Retinal pigment epithelial cell (primary cell): ENCODE measurements around the gene FCHSD2.

Experiments used
- DNase-seq: peaks from one replicate; pipeline ENCODE4 v3.0.0-alpha.2; 2010; ENCODE audit warnings: low read depth
- H3K4me3 ChIP-seq: 2 replicates; pipeline ENCODE4 v1.5.1; 2011; ENCODE audit warnings: mild to moderate bottlenecking, low read length, control low read depth, moderate library complexity
- TF ChIP-seq, protein P1 (sequence below): conservative IDR thresholded peaks from 2 replicates; pipeline ENCODE4 v1.5.1; 2011; ENCODE audit warnings: low read depth, low read length, control low read depth, inconsistent platforms

FCHSD2 gene

DNA sequence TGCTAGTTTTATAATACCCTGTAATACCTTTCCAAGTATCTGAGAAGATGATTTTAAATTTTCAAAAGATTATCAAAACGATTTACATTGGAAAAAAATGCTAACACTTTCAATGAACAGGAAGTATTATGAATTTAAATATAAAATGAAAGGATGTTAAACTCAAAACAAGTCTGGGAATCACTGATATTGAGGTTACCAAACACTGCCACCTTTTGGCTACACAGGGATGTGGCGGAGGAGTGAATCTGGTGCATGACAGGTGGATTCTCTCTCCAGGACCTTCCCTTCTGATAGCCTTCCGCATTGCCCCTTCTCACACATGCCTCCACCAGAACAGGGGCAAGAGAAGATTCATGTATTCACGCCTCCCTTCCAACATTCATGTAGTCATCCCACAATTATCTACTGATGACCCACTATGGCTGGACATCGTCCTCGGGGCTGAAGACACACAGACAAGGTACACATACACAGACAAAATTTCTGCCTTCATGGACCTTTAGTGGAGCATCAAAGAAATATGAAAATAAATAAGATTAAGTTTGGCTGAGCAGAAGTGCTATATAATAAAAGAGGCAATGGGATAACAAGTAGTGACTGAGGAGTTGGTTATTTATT is 293.2 kb downstream of the FCHSD2 start:
- no peak overlapping the region for H3K4me3 ChIP-seq
- TF ChIP-seq, protein P1, sequence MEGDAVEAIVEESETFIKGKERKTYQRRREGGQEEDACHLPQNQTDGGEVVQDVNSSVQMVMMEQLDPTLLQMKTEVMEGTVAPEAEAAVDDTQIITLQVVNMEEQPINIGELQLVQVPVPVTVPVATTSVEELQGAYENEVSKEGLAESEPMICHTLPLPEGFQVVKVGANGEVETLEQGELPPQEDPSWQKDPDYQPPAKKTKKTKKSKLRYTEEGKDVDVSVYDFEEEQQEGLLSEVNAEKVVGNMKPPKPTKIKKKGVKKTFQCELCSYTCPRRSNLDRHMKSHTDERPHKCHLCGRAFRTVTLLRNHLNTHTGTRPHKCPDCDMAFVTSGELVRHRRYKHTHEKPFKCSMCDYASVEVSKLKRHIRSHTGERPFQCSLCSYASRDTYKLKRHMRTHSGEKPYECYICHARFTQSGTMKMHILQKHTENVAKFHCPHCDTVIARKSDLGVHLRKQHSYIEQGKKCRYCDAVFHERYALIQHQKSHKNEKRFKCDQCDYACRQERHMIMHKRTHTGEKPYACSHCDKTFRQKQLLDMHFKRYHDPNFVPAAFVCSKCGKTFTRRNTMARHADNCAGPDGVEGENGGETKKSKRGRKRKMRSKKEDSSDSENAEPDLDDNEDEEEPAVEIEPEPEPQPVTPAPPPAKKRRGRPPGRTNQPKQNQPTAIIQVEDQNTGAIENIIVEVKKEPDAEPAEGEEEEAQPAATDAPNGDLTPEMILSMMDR: peak; percentile 83
- no peak for DNase-seq

GRCh38 chr11:72844356-72844755 is 297.8 kb downstream of the FCHSD2 start:
- DNase-seq: no peak
- no peak overlapping the region for H3K4me3 ChIP-seq
- TF ChIP-seq, protein P1: no peak

DNA sequence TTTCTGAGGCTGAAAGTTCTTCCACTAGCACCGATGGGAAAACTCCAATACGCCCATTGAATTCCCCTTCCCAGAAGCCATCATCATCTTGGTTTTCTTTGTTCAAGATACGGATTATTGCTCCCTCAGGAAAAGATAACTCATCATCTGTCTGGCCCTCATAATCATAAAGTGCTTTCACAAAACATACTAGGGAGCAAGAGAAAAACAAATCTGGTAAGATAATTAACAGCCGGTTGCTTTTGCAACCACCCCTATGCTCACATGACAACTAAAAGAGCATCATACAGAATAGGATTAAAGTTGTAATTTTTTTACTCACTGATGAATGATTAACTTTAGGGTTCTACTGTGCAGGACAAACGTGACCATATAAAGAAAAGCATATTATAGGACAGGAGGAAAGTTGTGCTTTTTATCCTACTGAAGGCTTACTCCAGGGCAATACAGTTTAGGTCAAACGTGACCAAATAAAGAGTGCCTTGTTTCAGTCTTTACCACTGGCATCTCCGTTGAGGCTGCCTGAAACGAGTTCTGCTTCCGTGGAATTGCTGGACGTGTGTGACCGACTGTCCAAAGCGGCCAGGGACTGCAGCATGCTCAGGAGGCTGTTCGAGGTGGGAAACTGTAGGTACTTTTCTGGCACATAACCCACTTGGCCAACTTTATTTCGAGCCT is 299.3 kb downstream of the FCHSD2 start:
- TF ChIP-seq, protein P1: no peak
- H3K4me3 ChIP-seq: no peak overlapping the region
- no peak for DNase-seq

GRCh38 chr11:72842126-72842525 is 300.0 kb downstream of the FCHSD2 start:
- TF ChIP-seq, protein P1: no peak
- peak; percentile 28 for DNase-seq
- H3K4me3 ChIP-seq: no peak overlapping the region

DNA sequence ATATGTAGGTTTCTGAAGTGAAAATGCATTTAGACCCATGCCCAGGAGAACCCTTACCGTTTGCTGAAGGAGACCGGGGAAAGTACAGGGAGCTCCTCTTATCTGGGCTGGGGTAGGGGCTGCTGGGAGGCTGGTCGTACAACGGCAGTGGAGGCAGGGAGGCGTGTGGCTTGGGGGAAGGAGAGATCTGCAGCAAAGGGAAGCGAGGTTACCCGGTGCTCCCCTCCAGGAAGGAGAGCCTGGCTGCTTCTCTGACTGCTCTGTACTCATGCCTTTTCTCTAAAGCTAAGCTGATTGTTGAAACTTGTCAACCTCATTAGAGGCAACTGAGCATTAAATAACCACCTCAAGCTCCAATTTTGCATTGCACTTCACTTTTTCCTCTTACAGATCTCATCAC is 300.7 kb downstream of the FCHSD2 start:
- TF ChIP-seq, protein P1: no peak
- no peak for DNase-seq
- no peak overlapping the region for H3K4me3 ChIP-seq

DNA sequence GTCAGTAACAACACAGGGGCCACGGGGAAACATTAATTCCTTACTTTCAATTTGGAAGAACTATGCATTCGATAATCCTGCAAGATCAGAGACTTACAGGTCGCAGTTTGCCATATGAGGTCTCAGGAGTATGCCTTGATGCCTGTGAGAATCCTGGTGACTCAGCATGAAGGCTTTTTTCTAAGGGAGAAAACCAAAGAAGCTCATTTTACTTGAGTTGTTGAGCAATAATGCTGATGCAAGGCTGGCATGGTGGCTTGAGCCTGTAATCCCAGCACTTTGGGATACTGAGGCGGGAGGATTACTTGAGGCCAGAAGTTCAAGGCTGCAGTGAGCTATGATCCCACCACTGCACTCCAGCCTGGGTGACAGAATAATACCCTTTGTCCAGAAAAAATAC is 301.3 kb downstream of the FCHSD2 start:
- H3K4me3 ChIP-seq: no peak overlapping the region
- DNase-seq: peak; percentile 93
- TF ChIP-seq, protein P1: no peak
